WTC11 (cell line): Measurements from ENCODE around the gene CLEC1B. TPM values are rescaled to one million over a fixed set of nuclear protein-coding genes. Genes with fewer than 3 reads are reported as not detected.

ENCODE experiments used
- ATAC-seq: fragments of 200-7000 bp; cut with Tn5 transposase; 2 replicates; pipeline ENCODE4 v1.10.0; 2021; ENCODE audit warnings: mild to moderate bottlenecking, moderate library complexity
- CTCF ChIA-PET: fragments of 300-600 bp; sonication (Branson Sonifier 250); formaldehyde crosslinking; loops from one replicate; lab custom pipeline; 2021; ENCODE audit warnings: antibody characterized with exemption; lab: Charles Lee
- POLR2A ChIA-PET: fragments of 350-600 bp; sonication (Branson Sonifier 250); formaldehyde crosslinking; loops from one replicate; lab custom pipeline; 2021; ENCODE audit warnings: antibody characterized with exemption; lab: Charles Lee
- DNase-seq: peaks from one replicate; pipeline ENCODE4 v3.0.0; 2021; ENCODE audit warnings: low spot score
- H3K27ac Mint-ChIP-seq: 2 replicates; pipeline ENCODE4 v1.8.0; 2021; ENCODE audit warnings: mixed read lengths
- H3K27me3 Mint-ChIP-seq: 2 replicates; pipeline ENCODE4 v1.8.0; 2021; ENCODE audit warnings: low read depth, mild to moderate bottlenecking, moderate library complexity, mixed read lengths
- H3K36me3 Mint-ChIP-seq: 2 replicates; pipeline ENCODE4 v1.8.0; 2021; ENCODE audit warnings: mixed read lengths
- H3K4me1 Mint-ChIP-seq: 2 replicates; pipeline ENCODE4 v1.8.0; 2022; ENCODE audit warnings: mixed read lengths
- H3K4me3 Mint-ChIP-seq: 2 replicates; pipeline ENCODE4 v1.8.0; 2021; ENCODE audit warnings: mild to moderate bottlenecking, moderate library complexity, mixed read lengths
- H3K9me3 Mint-ChIP-seq: 2 replicates; pipeline ENCODE4 v1.8.0; 2021; ENCODE audit warnings: mixed read lengths
- ETV6 ChIP-seq: sonication (generic); formaldehyde crosslinking; IDR thresholded peaks from 2 replicates; pipeline ENCODE4 v1.8.1; 2022; ENCODE audit warnings: mild to moderate bottlenecking, missing genetic modification reagents
- GRHL2 ChIP-seq: fragments of 250-450 bp; sonication (Bioruptor Pico); IDR thresholded peaks from 2 replicates; pipeline ENCODE4 v1.8.0; 2022; ENCODE audit warnings: mild to moderate bottlenecking, moderate library complexity; ENCODE audit not compliant: insufficient replicate concordance, severe bottlenecking
- GTF2I ChIP-seq: fragments of 250-450 bp; sonication (Bioruptor Pico); conservative IDR thresholded peaks from 2 replicates; pipeline ENCODE4 v1.4.0; 2021; ENCODE audit warnings: mild to moderate bottlenecking
- HMGA2 ChIP-seq: fragments of 250-450 bp; sonication (Bioruptor Pico); IDR thresholded peaks from 2 replicates; pipeline ENCODE4 v1.4.0; 2021; ENCODE audit warnings: mild to moderate bottlenecking, moderate library complexity
- IRF2 ChIP-seq: sonication (generic); formaldehyde crosslinking; IDR thresholded peaks from 2 replicates; pipeline ENCODE4 v1.8.0; 2022; ENCODE audit warnings: low read depth, missing genetic modification reagents, borderline replicate concordance
- JAZF1 ChIP-seq: fragments of 250-450 bp; sonication (Bioruptor Pico); IDR thresholded peaks from 2 replicates; pipeline ENCODE4 v1.9.0; 2021; ENCODE audit warnings: moderate library complexity, mild to moderate bottlenecking, inconsistent platforms
- JUN ChIP-seq: sonication (generic); formaldehyde crosslinking; IDR thresholded peaks from 2 replicates; pipeline ENCODE4 v1.8.0; 2023; ENCODE audit warnings: mild to moderate bottlenecking, missing genetic modification reagents
- NFYB ChIP-seq: sonication (generic); formaldehyde crosslinking; conservative IDR thresholded peaks from 2 replicates; pipeline ENCODE4 v1.8.0; 2022; ENCODE audit warnings: low read depth, missing genetic modification reagents
- RELA ChIP-seq: sonication (generic); formaldehyde crosslinking; IDR thresholded peaks from 2 replicates; pipeline ENCODE4 v1.8.1; 2022; ENCODE audit warnings: missing genetic modification reagents, mild to moderate bottlenecking, borderline replicate concordance
- SMAD4 ChIP-seq: sonication (generic); formaldehyde crosslinking; IDR thresholded peaks from 2 replicates; pipeline ENCODE4 v1.8.0; 2022; ENCODE audit warnings: mild to moderate bottlenecking, missing genetic modification reagents
- ZNF416 ChIP-seq: fragments of 250-450 bp; sonication (Bioruptor Pico); IDR thresholded peaks from 2 replicates; pipeline ENCODE4 v1.9.0; 2021; ENCODE audit warnings: mild to moderate bottlenecking, inconsistent platforms
- ZNF423 ChIP-seq: fragments of 250-450 bp; sonication (Bioruptor Pico); IDR thresholded peaks from 2 replicates; pipeline ENCODE4 v2.1.2; 2022; ENCODE audit warnings: mild to moderate bottlenecking, moderate library complexity
- total RNA-seq: library from RNA; stranded (reverse); gene quantifications from 3 replicates; pipeline ENCODE4 v1.2.3, GENCODE V29; 2021
- TF ChIP-seq, protein P1 (sequence below): fragments of 250-450 bp; sonication (Bioruptor Pico); IDR thresholded peaks from 2 replicates; pipeline ENCODE4 v1.9.0; 2021; ENCODE audit warnings: moderate library complexity, mild to moderate bottlenecking, inconsistent platforms, borderline replicate concordance
- TF ChIP-seq, protein P2 (sequence below): sonication (generic); formaldehyde crosslinking; IDR thresholded peaks from 2 replicates; pipeline ENCODE4 v1.8.0; 2023; ENCODE audit warnings: missing genetic modification reagents
- TF ChIP-seq, protein P3 (sequence below): sonication (generic); formaldehyde crosslinking; IDR thresholded peaks from 2 replicates; pipeline ENCODE4 v1.8.1; 2023; ENCODE audit warnings: mild to moderate bottlenecking, missing genetic modification reagents, borderline replicate concordance
- TF ChIP-seq, protein P4 (sequence below): sonication (generic); formaldehyde crosslinking; IDR thresholded peaks from 2 replicates; pipeline ENCODE4 v1.8.1; 2022; ENCODE audit warnings: mild to moderate bottlenecking, moderate library complexity, missing genetic modification reagents
- TF ChIP-seq, protein P5 (sequence below): fragments of 250-450 bp; sonication (Bioruptor Pico); IDR thresholded peaks from 2 replicates; pipeline ENCODE4 v1.9.0; 2021; ENCODE audit warnings: mild to moderate bottlenecking, borderline replicate concordance
- TF ChIP-seq, protein P6 (sequence below): sonication (generic); formaldehyde crosslinking; IDR thresholded peaks from 2 replicates; pipeline ENCODE4 v1.8.1; 2022; ENCODE audit warnings: mild to moderate bottlenecking, missing genetic modification reagents, moderate library complexity, borderline replicate concordance
- TF ChIP-seq, protein P7 (sequence below): fragments of 200-600 bp; IDR thresholded peaks from 2 replicates; pipeline ENCODE4 v1.8.0; 2022; ENCODE audit warnings: antibody characterized with exemption
- TF ChIP-seq, protein P8 (sequence below): sonication (generic); formaldehyde crosslinking; IDR thresholded peaks from 2 replicates; pipeline ENCODE4 v1.8.0; 2022; ENCODE audit warnings: mild to moderate bottlenecking, missing genetic modification reagents

CLEC1B gene
- total RNA-seq, 1 experiment from 2014 or later = not detected

DNA sequence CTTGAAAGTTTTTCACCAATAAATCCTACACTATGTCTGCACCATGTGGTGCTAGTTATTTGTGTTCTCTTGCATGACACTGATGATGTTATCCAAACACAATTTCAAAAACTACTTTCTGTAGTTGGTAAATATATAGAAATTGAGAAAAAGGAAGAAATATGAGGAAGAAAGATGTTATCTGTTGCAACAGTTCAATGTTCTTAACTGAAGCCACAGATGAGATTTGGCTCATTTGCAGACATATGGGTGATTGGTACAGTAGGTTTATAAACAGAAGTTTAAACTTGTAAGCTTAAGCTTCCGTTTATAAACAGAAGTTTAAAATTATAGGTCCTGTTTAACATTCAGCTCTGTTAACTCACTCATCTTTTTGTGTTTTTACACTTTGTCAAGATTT lies 27.7 kb downstream of the CLEC1B start, which contains the start of gene CLEC12A:
TSS of gene CLEC12A (plus strand) at position 229 of the 400 bp plus-strand sequence. CDS start 188 bp downstream, outside the sequence.
- no peak for ATAC-seq
- H3K4me1 Mint-ChIP-seq = peaks cover 9% of the 10 kb centered on the region
- no peak for DNase-seq
- TF ChIP-seq ETV6 (CRISPR knock-in tag) (no peak), SMAD4 (CRISPR knock-in tag) (no peak), ZNF416 (CRISPR knock-in tag) (no peak), IRF2 (no peak), JAZF1 (no peak), RELA (CRISPR knock-in tag) (no peak), ZNF423 (CRISPR knock-in tag) (no peak), NFYB (CRISPR knock-in tag) (no peak), GTF2I (CRISPR knock-in tag) (no peak), HMGA2 (no peak), GRHL2 (CRISPR knock-in tag) (no peak), JUN (CRISPR knock-in tag) (no peak)
- TF ChIP-seq, protein P1, sequence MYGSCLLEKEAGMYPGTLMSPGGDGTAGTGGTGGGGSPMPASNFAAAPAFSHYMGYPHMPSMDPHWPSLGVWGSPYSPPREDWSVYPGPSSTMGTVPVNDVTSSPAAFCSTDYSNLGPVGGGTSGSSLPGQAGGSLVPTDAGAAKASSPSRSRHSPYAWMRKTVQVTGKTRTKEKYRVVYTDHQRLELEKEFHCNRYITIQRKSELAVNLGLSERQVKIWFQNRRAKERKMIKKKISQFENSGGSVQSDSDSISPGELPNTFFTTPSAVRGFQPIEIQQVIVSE = no peak
- TF ChIP-seq, protein P2, sequence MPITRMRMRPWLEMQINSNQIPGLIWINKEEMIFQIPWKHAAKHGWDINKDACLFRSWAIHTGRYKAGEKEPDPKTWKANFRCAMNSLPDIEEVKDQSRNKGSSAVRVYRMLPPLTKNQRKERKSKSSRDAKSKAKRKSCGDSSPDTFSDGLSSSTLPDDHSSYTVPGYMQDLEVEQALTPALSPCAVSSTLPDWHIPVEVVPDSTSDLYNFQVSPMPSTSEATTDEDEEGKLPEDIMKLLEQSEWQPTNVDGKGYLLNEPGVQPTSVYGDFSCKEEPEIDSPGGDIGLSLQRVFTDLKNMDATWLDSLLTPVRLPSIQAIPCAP = no peak
- TF ChIP-seq, protein P3, sequence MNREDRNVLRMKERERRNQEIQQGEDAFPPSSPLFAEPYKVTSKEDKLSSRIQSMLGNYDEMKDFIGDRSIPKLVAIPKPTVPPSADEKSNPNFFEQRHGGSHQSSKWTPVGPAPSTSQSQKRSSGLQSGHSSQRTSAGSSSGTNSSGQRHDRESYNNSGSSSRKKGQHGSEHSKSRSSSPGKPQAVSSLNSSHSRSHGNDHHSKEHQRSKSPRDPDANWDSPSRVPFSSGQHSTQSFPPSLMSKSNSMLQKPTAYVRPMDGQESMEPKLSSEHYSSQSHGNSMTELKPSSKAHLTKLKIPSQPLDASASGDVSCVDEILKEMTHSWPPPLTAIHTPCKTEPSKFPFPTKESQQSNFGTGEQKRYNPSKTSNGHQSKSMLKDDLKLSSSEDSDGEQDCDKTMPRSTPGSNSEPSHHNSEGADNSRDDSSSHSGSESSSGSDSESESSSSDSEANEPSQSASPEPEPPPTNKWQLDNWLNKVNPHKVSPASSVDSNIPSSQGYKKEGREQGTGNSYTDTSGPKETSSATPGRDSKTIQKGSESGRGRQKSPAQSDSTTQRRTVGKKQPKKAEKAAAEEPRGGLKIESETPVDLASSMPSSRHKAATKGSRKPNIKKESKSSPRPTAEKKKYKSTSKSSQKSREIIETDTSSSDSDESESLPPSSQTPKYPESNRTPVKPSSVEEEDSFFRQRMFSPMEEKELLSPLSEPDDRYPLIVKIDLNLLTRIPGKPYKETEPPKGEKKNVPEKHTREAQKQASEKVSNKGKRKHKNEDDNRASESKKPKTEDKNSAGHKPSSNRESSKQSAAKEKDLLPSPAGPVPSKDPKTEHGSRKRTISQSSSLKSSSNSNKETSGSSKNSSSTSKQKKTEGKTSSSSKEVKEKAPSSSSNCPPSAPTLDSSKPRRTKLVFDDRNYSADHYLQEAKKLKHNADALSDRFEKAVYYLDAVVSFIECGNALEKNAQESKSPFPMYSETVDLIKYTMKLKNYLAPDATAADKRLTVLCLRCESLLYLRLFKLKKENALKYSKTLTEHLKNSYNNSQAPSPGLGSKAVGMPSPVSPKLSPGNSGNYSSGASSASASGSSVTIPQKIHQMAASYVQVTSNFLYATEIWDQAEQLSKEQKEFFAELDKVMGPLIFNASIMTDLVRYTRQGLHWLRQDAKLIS = no peak
- TF ChIP-seq, protein P4, sequence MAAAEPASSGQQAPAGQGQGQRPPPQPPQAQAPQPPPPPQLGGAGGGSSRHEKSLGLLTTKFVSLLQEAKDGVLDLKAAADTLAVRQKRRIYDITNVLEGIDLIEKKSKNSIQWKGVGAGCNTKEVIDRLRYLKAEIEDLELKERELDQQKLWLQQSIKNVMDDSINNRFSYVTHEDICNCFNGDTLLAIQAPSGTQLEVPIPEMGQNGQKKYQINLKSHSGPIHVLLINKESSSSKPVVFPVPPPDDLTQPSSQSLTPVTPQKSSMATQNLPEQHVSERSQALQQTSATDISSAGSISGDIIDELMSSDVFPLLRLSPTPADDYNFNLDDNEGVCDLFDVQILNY (CRISPR knock-in tag) = no peak
- TF ChIP-seq, protein P5, sequence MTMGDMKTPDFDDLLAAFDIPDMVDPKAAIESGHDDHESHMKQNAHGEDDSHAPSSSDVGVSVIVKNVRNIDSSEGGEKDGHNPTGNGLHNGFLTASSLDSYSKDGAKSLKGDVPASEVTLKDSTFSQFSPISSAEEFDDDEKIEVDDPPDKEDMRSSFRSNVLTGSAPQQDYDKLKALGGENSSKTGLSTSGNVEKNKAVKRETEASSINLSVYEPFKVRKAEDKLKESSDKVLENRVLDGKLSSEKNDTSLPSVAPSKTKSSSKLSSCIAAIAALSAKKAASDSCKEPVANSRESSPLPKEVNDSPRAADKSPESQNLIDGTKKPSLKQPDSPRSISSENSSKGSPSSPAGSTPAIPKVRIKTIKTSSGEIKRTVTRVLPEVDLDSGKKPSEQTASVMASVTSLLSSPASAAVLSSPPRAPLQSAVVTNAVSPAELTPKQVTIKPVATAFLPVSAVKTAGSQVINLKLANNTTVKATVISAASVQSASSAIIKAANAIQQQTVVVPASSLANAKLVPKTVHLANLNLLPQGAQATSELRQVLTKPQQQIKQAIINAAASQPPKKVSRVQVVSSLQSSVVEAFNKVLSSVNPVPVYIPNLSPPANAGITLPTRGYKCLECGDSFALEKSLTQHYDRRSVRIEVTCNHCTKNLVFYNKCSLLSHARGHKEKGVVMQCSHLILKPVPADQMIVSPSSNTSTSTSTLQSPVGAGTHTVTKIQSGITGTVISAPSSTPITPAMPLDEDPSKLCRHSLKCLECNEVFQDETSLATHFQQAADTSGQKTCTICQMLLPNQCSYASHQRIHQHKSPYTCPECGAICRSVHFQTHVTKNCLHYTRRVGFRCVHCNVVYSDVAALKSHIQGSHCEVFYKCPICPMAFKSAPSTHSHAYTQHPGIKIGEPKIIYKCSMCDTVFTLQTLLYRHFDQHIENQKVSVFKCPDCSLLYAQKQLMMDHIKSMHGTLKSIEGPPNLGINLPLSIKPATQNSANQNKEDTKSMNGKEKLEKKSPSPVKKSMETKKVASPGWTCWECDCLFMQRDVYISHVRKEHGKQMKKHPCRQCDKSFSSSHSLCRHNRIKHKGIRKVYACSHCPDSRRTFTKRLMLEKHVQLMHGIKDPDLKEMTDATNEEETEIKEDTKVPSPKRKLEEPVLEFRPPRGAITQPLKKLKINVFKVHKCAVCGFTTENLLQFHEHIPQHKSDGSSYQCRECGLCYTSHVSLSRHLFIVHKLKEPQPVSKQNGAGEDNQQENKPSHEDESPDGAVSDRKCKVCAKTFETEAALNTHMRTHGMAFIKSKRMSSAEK = no peak
- TF ChIP-seq, protein P6, sequence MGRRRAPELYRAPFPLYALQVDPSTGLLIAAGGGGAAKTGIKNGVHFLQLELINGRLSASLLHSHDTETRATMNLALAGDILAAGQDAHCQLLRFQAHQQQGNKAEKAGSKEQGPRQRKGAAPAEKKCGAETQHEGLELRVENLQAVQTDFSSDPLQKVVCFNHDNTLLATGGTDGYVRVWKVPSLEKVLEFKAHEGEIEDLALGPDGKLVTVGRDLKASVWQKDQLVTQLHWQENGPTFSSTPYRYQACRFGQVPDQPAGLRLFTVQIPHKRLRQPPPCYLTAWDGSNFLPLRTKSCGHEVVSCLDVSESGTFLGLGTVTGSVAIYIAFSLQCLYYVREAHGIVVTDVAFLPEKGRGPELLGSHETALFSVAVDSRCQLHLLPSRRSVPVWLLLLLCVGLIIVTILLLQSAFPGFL (CRISPR knock-in tag) = no peak
- TF ChIP-seq, protein P7, sequence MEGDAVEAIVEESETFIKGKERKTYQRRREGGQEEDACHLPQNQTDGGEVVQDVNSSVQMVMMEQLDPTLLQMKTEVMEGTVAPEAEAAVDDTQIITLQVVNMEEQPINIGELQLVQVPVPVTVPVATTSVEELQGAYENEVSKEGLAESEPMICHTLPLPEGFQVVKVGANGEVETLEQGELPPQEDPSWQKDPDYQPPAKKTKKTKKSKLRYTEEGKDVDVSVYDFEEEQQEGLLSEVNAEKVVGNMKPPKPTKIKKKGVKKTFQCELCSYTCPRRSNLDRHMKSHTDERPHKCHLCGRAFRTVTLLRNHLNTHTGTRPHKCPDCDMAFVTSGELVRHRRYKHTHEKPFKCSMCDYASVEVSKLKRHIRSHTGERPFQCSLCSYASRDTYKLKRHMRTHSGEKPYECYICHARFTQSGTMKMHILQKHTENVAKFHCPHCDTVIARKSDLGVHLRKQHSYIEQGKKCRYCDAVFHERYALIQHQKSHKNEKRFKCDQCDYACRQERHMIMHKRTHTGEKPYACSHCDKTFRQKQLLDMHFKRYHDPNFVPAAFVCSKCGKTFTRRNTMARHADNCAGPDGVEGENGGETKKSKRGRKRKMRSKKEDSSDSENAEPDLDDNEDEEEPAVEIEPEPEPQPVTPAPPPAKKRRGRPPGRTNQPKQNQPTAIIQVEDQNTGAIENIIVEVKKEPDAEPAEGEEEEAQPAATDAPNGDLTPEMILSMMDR = no peak
- TF ChIP-seq, protein P8, sequence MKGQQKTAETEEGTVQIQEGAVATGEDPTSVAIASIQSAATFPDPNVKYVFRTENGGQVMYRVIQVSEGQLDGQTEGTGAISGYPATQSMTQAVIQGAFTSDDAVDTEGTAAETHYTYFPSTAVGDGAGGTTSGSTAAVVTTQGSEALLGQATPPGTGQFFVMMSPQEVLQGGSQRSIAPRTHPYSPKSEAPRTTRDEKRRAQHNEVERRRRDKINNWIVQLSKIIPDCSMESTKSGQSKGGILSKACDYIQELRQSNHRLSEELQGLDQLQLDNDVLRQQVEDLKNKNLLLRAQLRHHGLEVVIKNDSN (CRISPR knock-in tag) = no peak
- peaks cover 23% of the 10 kb centered on the region for H3K36me3 Mint-ChIP-seq
- peaks cover 39% of the 10 kb centered on the region for H3K9me3 Mint-ChIP-seq
- ChIA-PET CTCF (no interaction called here), POLR2A (no interaction called here)
- peaks cover 5% of the 10 kb centered on the region for H3K27me3 Mint-ChIP-seq
- H3K4me3 Mint-ChIP-seq = no peak within 1 kb of the TSS
- no peak within 1 kb of the TSS for H3K27ac Mint-ChIP-seq
